HG03439 (cell line): Measurements from ENCODE around the gene CLEC16A.
"Not testable (repeated sequence)": the region's sequence is repeated elsewhere in the genome, so short reads cannot be mapped to it uniquely, and the experiment has no call there.

ENCODE experiments used
- ATAC-seq: cut with Tn5 transposase; IDR thresholded peaks from one replicate; pipeline ENCODE4 v1.9.1; 2021; ENCODE audit warnings: mild to moderate bottlenecking, moderate library complexity; ENCODE audit not compliant: unreplicated experiment

Gene CLEC16A

DNA sequence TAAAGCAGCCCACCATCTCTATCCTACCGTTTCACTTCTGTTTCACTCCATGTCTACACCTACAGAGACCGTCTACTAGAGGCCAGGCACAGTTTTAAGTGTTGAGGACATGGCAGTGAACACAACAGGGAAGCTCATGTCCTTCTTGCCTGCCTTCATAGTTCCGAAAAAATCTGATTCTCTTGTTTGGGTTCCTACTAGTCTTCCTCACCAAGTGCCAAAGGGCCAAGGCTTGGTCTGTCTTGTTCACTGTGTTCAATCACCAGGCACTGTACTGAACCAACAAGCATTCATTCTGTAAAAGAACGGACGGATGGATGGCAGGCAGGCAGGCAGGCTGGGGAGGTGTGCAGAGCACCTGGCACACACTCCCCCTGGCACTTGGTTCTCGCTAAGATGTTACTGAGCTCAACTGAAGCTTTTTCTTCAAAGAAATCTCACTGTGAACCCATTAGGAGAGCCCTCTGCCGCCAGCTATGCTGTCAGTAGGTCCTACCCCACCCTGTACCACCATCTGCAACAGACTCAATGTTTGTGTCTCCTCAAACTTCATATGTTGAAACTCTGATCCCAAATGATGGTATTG is 4.6 kb upstream of the CLEC16A start:
- no peak for ATAC-seq

GRCh38 chr16:10940501-10941079 is 3.8 kb upstream of the CLEC16A start:
- no peak for ATAC-seq

- no peak for ATAC-seq
Measured at GRCh38 chr16:10941127-10941933, 3.0 kb upstream of the CLEC16A start.

GRCh38 chr16:10941935-10942351 is 2.4 kb upstream of the CLEC16A start:
- not testable (repeated sequence) for ATAC-seq

DNA sequence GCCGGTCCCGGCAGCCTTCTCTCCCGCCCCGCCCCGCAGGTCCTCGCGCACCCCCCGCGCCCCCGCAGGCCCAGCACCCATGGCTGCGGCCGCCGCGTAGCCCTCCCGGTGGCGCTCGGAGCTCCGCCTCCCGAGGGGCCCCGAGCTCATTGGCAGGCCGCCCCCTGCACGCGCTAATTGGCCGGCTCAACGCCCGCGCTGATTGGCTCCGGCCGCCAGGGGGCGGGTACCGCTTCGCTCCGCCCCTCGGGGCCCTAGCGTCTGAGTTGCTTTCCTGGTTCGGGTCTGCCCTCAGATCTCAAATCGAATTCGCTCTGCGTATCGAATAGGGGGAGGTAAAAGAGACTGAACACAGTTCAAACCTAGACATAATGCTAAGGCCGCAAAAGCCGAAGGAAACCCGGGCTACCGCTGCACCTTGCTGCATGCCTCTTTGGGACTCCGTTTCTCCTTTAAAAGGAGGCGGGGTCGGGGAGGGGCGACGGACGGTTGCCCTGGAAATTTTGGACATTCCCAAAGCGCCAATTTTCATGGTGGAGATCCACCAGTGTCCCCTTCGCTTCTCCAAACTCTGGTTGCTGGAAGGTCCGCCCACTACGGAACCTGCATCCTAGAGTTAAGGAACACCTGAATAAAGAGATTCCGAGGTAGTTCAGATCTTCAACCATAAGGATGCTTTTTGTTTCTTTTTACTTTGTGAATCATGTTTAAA is 1.9 kb upstream of the CLEC16A start, which contains the start of gene DEXI:
Gene DEXI (minus strand): TSS at position 117 of the 712 bp plus-strand sequence. CDS start 463 bp downstream, outside the sequence.
- ATAC-seq = peak; percentile 66

GRCh38 chr16:10943064-10943353 is 1.4 kb upstream of the CLEC16A start:
- no peak for ATAC-seq

DNA sequence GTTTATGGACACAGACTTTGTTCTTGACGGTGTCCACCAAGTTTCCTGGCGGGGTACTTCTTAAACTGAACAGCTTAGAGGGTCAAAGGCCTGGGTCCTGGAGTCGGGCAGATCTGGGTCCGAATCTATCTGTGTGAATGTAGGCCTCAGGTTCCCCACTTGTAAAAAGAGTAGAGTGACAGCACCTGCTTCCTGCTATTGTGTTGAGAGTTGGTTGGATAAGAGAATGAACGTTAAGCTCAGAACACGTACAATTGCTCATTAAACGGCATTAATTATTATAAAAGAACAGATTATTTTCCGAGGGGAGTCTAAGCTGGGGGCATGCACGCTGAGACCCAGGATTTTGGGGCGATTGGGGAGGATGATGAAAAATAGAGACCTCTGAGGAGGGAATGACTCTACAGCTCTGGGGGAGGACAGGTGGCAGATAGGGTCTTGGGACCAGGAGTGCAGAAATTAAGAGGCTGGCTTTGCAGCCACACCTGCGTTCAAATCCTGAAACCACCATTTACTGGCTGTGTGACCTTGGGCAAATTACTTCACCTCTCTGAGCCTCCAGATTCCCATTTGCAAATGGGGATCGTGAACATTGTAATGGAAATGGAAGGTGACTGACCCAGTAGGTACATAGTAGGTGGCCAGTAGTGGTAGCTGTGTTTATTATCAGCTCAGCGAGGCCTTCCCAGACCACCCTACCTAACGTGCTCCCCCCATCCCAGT is 862 bp downstream of the CLEC16A start:
- ATAC-seq = no peak

GRCh38 chr16:10946308-10946707 is 1.9 kb downstream of the CLEC16A start:
- no peak for ATAC-seq

GRCh38 chr16:10947211-10947787 is 2.9 kb downstream of the CLEC16A start:
- ATAC-seq = no peak

DNA sequence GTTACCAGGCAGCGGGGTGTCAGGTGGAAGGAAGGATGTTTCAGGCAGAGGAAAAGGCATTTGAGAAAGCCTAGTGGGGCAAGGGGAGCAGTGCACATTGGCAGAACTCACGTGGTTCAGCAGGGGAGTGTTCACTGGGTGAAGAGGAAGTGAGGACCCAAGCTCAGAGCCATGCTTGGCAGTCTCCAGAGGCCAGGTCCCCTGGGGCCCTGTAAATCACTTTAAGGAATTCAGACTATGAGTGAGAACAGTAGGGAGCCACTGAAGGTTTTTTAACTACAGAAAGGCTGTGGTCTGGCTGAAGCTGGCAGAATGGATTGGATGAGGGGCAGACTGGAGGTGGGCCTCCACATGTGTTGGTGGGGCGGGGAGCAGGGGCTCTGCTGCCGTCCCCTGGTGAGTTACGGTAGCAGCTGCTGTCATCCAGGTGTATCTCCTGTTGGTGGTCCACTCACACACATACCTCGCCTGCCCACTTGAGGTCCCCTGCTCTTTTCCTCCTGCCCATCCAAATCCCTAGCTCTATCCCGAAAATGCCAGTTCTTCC is 5.1 kb downstream of the CLEC16A start:
- peak; percentile 54 for ATAC-seq

DNA sequence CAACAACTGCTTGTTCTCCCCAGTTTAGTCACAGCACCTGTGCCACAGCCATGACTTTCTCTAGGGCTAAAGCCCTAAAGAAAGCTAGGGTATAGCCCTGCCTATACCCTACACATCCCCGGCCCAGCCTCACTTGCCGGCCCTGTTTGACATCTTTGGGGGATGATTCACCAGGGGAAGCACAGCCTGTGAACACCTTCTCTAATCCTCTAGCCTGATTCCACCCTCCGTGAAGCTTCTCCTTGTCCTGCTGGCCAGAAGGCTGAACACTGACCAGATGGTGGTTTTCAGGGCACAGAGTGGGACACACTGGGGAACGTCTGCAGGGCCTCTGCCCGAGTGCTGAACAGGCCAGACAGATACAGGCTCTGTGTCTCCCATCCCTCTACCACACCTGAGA is 6.0 kb downstream of the CLEC16A start:
- ATAC-seq = no peak

DNA sequence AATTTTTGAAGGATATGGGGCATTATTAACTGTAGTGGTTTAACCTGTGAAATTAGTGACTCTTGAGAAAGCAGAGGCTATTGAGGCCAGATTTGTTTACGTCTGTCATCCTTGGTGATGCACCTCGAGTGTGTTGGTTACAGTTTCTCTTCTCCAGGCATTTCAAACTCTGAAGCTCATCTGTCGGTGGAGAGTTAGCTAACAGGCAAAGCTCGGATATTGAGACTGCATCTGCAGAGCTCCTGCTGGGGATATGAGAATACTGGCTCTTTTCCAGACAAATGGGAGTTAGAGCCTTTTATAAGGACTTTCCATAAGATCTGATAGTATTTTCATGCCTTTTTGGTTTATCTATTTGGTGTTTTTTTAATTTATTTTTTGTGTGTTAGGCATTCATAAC is 6.7 kb downstream of the CLEC16A start:
- ATAC-seq = no peak

DNA sequence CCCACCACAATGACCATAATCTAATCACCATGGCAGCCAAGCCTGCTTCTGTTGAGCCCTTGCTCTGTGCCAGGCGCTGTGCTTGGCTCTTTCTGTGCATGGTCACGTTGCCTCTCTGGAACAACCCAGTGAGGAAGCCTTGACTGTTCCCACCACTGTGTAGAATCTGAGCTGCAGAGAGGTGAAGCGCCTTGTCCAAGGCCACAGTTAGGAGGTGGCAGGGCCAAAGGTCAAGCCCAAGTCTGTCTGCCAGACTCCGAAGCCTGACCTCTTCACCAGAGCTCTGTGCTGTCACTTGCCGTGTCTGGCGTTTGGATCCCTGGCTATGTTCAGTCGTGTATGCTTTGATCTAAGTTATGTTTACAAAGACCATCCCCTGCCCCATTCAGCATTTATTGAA is 10.5 kb downstream of the CLEC16A start:
- ATAC-seq = no peak

- no peak for ATAC-seq
Measured at GRCh38 chr16:10957771-10958482, 13.6 kb downstream of the CLEC16A start.

- no peak for ATAC-seq
Measured at GRCh38 chr16:10959161-10959560, 14.8 kb downstream of the CLEC16A start.

- no peak for ATAC-seq
Measured at GRCh38 chr16:10961231-10961630, 16.9 kb downstream of the CLEC16A start.

GRCh38 chr16:10964039-10964890 is 19.9 kb downstream of the CLEC16A start:
- ATAC-seq = peak; percentile 50

GRCh38 chr16:10964891-10965326 is 20.5 kb downstream of the CLEC16A start:
- ATAC-seq = peak; percentile 35
